Activated T-helper 9 cell treated with anti-CD3 and anti-CD28 coated beads, Interleukin-2, amount 50 U/mL, for 16 hours (primary cell): ENCODE results near the gene OR6N2.

Experiments
- DNase-seq: peaks from one replicate; pipeline ENCODE4 v3.0.0-alpha.2; 2020; ENCODE audit warnings: low read depth

The OR6N2 gene

GRCh38 chr1:158781104-158781503 lies at the start of gene OR6N2:
OR6N2 (minus strand) TSS chr1:158781204; CDS start chr1:158777635, 3,569 bp downstream.
- DNase-seq = no peak

- no peak for DNase-seq
Observed at GRCh38 chr1:158830074-158830677, 49.2 kb upstream of the OR6N2 start.

- no peak for DNase-seq
Observed at GRCh38 chr1:158821723-158822122, 40.7 kb upstream of the OR6N2 start.

- DNase-seq = no peak
Observed at GRCh38 chr1:158819461-158820443, 38.7 kb upstream of the OR6N2 start.

GRCh38 chr1:158818975-158819431 lies 38.0 kb upstream of the OR6N2 start:
- DNase-seq = no peak

- no peak for DNase-seq
Observed at GRCh38 chr1:158818560-158818959, 37.6 kb upstream of the OR6N2 start.

GRCh38 chr1:158814970-158815369 lies 34.0 kb upstream of the OR6N2 start:
- no peak for DNase-seq

- no peak for DNase-seq
Observed at GRCh38 chr1:158813164-158813563, 32.2 kb upstream of the OR6N2 start.

GRCh38 chr1:158812336-158812735 lies 31.3 kb upstream of the OR6N2 start:
- DNase-seq = no peak

GRCh38 chr1:158810311-158810710 lies 29.3 kb upstream of the OR6N2 start:
- no peak for DNase-seq

GRCh38 chr1:158809862-158810261 lies 28.9 kb upstream of the OR6N2 start:
- DNase-seq = no peak

GRCh38 chr1:158809256-158809655 lies 28.3 kb upstream of the OR6N2 start:
- DNase-seq = no peak

- no peak for DNase-seq
Observed at GRCh38 chr1:158806916-158807536, 26.0 kb upstream of the OR6N2 start.

GRCh38 chr1:158803678-158804077 lies 22.7 kb upstream of the OR6N2 start:
- DNase-seq = no peak

- no peak for DNase-seq
Observed at GRCh38 chr1:158801396-158801795, 20.4 kb upstream of the OR6N2 start.

GRCh38 chr1:158800526-158800925 lies 19.5 kb upstream of the OR6N2 start:
- no peak for DNase-seq

- no peak for DNase-seq
Observed at GRCh38 chr1:158799689-158800088, 18.7 kb upstream of the OR6N2 start.

- DNase-seq = no peak
Observed at GRCh38 chr1:158798531-158798930, 17.5 kb upstream of the OR6N2 start.

- DNase-seq = no peak
Observed at GRCh38 chr1:158794247-158794646, 13.2 kb upstream of the OR6N2 start.

- no peak for DNase-seq
Observed at GRCh38 chr1:158793604-158794003, 12.6 kb upstream of the OR6N2 start.

- DNase-seq = no peak
Observed at GRCh38 chr1:158771950-158772866, 8.8 kb downstream of the OR6N2 start, which contains the start of gene OR6N1. OR6N1 (minus strand) TSS chr1:158772195; CDS start chr1:158766682, 5,513 bp downstream.

- no peak for DNase-seq
Observed at GRCh38 chr1:158754420-158754819, 26.6 kb downstream of the OR6N2 start, which contains the start of gene OR6K6. OR6K6 (plus strand) TSS chr1:158754720; CDS start chr1:158754888, 168 bp downstream.
